Measurements from ENCODE around the gene SACS.
"Not testable (repeated sequence)": the region's sequence is repeated elsewhere in the genome, so short reads cannot be mapped to it uniquely, and the experiment has no call there.

Gene SACS

DNA sequence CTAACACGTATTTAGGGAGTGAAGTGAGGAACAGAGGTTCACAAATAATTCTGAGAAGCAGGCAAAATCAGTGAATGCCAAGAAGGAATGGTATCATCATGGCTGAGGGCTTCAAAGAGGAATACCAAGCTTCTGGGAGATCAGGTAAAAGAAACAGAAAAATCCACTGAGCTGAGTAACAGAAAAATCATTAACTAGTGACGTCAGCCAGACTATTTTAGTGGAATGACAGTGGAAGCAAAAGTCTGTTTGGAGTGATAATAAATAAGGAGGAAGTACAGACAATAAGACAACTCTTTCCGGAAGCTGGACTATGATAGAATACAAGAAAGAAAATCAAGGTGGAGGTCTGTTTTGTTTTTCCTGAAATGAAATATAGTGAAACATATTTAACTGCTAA, 83.5 kb downstream of the SACS start:
- no peak for DNase-seq

DNA sequence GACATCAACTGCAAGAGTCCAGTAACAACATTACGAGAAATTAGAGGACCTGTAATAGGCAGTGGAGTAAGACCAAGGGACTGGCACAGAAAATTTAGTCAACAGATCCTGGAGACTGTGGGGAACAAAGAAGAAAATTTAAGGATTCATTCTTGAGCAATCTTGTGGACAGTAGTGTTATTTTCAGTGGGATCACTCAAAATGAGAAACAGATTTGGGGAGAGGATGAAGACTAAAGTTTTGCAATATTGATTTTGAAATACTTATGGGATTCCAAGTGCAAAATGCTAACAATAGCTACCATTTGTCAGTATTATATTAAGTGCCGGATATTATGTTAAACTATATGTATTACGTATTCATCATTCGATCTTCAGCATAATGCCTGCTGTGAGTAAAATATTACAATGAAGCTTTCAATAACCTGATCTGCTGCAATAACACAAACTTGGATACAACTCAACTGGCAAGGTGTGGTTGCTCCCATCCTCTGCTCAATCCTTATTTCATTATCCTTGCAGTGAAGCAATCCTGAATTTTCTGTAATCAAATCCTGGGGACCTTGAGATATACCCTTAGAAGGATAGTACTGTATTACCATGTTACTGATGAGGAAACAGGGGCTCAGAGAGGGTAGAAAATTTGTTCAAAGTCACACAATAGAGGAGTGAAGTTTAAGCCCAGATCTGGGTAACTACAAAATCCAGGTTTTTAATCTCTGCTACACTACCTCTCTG, 84.2 kb downstream of the SACS start:
- no peak for DNase-seq

- DNase-seq = no peak
Measured at GRCh38 chr13:23348262-23349127, 85.0 kb downstream of the SACS start.

DNA sequence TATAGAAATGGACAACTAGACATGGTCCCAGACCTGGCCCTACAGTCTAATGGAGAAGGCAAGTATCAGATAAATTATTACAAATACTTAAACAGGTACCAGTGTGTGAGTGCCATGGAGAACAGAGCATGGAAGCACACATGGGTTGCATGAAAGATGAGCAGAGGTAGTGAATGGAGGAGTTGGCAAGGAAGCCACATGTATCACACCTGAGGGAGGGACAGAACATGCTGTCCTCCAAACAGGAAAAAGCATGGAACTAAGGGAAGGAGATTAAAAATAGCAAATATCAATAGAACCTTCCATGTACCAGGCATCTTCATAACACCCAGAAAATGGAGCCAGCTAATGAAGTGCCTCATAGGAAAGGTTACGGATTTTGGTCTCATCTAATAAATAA, 85.9 kb downstream of the SACS start:
- DNase-seq = no peak

DNA sequence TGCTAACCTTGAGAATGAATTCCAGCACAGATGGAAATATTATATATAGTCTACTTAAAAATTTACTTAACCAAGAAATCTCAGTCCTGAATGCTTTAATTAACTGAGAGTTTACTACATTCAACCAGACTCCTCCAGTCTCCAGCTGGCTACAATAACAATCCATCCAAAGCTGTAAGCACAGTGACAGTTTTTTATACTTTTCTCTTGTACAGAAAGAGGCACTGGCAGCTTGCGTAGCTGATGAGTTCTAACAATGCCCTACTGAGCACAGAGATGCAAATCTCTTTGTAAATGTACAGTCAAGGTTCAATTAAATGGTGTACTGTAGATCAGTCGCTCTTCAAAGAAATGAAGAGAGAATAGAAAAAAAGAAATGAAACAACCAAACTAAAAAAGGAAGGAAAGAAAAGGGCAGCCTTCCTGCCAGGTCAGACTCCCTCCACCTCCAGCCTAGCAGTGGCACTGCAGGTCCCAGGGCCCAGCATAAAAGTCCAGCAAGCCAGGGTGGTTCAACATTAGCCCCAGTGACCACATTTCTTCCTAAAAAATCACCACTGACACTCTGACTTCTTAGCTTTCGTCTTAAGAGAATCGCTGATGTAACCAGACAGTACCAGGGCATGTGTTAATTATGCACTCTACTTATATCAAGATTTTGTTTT, 88.4 kb downstream of the SACS start:
- DNase-seq = no peak

DNA sequence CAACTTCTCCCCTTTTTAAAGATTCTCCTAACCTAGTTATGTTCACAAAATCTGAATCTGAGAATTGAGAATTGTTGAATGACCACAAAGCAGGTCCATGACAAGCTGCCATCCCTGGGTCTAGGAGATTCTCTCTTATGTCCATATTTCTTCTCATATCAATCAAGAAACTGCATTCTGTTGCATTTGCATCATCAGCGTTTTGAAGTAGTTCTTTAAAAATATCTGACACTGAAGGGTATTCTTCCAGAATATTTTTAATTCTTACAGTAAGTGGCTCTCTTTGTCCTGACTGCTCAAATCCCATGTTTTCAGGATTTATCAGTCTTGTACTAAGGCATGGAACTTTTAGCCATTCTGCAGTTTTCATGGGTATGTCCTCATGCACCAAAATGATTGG, 94.3 kb downstream of the SACS start:
- DNase-seq = no peak

DNA sequence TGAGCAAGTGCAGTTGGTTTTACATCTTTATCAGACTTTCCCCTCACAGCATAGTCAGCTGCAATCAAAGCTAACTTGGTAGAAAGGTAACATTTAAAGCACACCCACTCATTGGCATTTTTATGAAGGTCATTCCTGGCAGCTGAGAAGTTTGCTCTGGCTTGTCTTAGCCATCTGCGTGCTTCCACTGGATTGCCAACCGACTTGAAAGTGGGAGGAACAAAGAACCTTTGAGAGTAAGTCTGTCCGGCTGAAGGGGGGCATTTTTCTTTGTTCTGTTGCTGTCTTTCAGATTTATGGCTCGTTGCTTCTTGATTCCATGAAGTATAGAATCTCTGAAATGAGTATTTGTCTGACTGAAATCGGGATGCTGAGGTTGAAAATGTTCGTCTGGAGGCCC, 103.1 kb downstream of the SACS start:
- no peak for DNase-seq

DNA sequence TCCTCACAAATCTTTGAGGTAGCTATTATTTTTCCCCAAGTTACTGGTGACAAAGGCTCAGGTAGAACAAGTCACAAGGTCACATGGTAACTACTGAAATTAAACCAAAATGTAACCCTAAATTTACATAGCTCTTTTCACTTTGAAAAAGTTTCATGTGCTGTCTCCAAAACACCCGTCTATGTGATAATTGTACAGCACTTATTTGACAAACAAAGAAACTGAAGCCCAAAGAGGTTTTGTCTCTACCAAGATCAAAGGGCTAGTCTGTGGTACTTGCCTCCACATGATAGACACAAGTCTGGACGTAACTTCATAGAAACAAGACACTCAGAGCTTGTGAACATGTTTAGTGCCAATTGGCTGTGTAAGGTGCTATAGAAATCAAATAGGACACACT, 108.3 kb downstream of the SACS start:
- no peak for DNase-seq

DNA sequence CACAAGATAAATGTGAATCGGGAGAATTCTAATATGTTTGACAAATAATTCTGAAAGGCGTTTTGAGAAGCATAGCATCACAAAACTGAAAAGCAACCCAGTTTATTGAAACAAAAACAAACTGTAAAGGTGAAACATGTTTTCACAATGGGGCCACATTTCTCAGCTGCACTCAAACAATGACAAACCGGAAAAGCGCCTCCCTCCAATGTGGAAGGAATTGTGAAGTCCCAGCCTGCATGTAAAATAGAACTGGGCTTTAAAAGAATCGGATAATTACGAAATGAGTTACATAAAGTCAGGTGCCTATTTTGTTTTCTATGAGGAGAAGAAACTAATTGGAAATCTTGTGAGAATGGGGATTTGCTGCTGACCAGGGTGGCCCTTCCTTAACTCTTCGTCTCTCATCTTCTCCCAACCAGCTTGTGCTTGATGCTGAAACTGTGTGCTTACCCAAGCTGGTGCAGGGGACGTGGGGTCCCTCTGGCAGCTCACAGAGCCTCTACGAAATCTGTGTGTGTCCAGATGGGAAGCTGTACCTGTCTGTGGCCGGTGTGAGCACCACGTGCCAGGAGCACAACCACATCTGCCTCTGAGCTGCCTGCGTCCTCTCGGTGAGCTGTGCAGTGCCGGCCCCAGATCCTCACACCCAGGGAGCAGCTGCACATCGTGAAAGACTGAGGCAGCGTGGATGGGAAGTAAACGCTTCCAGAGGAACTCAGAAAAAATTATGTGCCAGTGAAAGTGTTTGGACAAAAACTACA, 109.4 kb downstream of the SACS start:
- no peak for DNase-seq

- DNase-seq = no peak
Measured at GRCh38 chr13:23322353-23323336, 110.9 kb downstream of the SACS start.

DNA sequence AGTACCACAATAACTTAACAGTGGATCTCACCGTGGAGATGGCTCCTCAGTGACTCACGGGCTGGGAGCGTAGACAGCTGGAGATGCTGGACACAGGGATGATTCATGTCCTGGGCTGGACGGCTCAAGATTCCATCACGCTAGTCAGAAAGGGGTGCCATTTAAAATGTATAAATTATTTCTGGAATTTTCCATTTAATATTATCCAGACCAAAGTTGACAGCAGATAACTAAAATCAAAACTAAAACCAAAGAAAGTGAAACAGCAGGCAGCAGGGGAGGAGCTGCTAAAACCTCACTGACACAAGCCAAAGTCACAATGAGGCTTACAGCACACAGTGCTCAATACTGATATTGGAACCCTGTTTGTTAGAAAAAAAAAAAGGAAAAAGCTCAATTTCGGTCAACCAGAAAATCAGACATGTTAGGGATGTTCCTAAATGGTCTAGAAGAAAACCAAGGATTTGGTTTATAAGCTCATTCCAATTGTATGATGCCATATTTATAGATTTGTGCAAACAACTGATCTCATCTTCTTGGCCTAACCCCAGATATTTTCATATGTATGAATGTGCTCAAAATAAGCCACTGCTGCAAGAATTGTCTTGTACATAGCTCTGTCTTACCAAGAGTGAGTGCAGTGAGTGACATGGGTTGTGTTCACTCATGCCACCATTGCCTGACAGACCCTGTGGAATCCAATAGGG, 111.8 kb downstream of the SACS start:
- no peak for DNase-seq

GRCh38 chr13:23320926-23321534, 112.5 kb downstream of the SACS start:
- no peak for DNase-seq

- no peak for DNase-seq
Measured at GRCh38 chr13:23319883-23320224, 113.6 kb downstream of the SACS start.

DNA sequence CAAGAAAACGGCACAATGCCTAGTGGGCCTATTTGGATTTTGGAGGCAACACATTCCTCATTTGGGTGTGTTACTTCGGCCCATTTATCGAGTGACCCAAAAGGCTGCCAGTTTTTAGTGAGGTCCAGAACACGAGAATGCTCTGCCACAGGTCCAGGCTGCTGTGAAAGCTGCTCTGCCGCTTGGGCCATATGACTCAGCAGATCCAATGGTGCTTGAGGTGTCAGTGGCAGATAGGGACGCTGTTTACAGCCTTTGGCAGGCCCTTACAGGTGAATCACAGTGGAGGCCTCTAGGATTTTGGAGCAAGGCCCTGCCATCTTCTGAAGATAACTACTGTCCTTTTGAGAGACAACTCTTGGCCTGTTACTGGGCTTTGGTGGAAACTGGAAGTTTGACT, 118.7 kb downstream of the SACS start:
- DNase-seq = not testable (repeated sequence)

DNA sequence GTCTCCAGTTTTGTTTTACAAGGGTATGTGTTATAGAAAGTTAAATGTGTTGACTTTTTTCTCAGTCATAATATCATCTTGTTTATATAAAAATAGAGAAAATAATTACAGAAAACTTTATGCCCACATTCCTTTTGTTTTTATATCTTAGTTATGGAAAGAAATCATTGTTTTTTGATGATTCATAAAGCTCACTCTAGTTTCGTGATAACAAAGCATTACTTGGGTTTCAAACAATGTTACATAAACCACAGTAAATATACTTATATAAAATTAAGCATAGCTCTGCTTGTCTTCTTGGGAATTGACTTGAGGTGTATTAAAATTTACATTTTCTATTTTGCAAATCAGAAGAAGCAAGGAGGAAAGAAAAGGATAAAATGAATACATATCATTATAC, 140.9 kb downstream of the SACS start:
- DNase-seq = no peak

DNA sequence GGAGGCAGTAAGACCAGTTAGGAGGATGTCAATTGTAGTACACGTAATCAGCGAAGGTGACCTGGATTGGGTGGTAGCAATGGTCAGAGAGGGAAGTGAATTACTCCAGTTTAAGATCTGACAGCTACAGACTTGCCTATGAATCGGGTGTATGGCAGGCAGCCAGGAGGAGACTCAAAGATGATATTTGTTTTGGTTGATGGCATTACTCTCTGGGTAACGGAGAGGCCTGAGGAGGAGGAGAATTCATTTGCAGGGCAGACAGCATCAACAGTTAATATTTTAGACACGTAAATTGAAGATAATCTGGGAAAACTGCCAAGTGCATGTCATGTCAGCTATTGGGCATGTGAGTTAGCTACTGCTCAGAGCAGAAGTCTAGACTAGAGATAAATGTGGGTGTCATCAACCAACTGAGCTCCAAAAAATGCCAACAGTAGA, 143.6 kb downstream of the SACS start:
- DNase-seq = no peak

GRCh38 chr13:23288995-23289394, 144.5 kb downstream of the SACS start:
- DNase-seq = no peak

DNA sequence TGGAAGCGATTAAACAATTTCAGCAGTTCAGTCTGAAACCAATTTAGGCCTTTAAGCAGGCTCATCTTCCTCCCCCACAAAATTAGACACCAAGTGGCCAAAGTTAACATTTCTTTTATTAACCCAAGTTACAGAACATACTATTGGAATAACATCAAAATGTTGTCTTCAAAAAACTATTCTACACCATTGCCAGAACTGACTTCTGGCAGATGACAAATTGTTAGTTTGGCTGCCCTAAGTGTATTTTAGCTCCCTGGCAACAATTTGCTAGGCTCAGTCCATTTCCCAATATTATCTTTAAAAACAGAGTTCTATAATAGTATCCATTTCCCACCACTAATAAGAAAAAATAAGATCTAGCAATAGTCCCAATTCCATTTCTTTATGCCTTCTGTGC, 144.9 kb downstream of the SACS start:
- no peak for DNase-seq

GRCh38 chr13:23279321-23279720, 154.2 kb downstream of the SACS start:
- DNase-seq = no peak
